ENCODE data around the gene MSI2.
"Not testable (repeated sequence)": the region's sequence is repeated elsewhere in the genome, so short reads cannot be mapped to it uniquely, and the experiment has no call there.

Gene MSI2

GRCh38 chr17:57489321-57489720, 233.0 kb downstream of the MSI2 start:
- DNase-seq: no peak

- no peak for DNase-seq
Measured at GRCh38 chr17:57490111-57490845, 234.0 kb downstream of the MSI2 start.

GRCh38 chr17:57490890-57491289, 234.6 kb downstream of the MSI2 start:
- DNase-seq: no peak

- DNase-seq: no peak
Measured at GRCh38 chr17:57493171-57493570, 236.8 kb downstream of the MSI2 start.

GRCh38 chr17:57493625-57494024, 237.3 kb downstream of the MSI2 start:
- no peak for DNase-seq

GRCh38 chr17:57494443-57494842, 238.1 kb downstream of the MSI2 start:
- DNase-seq: no peak

GRCh38 chr17:57495771-57496170, 239.4 kb downstream of the MSI2 start:
- no peak for DNase-seq

GRCh38 chr17:57496382-57496781, 240.1 kb downstream of the MSI2 start:
- peak; percentile 17 for DNase-seq

- peak; percentile 21 for DNase-seq
Measured at GRCh38 chr17:57498443-57498842, 242.1 kb downstream of the MSI2 start.

- not testable (repeated sequence) for DNase-seq
Measured at GRCh38 chr17:57499221-57499620, 242.9 kb downstream of the MSI2 start.

- DNase-seq: no peak
Measured at GRCh38 chr17:57499648-57500049, 243.3 kb downstream of the MSI2 start.

- no peak for DNase-seq
Measured at GRCh38 chr17:57501016-57501415, 244.7 kb downstream of the MSI2 start.

GRCh38 chr17:57502022-57502421, 245.7 kb downstream of the MSI2 start:
- no peak for DNase-seq

- DNase-seq: no peak
Measured at GRCh38 chr17:57502811-57503241, 246.5 kb downstream of the MSI2 start.

GRCh38 chr17:57504208-57504607, 247.9 kb downstream of the MSI2 start:
- no peak for DNase-seq

- DNase-seq: no peak
Measured at GRCh38 chr17:57505841-57506773, 249.8 kb downstream of the MSI2 start.

- no peak for DNase-seq
Measured at GRCh38 chr17:57506774-57507127, 250.4 kb downstream of the MSI2 start.

- peak; percentile 83 for DNase-seq
Measured at GRCh38 chr17:57507828-57508227, 251.5 kb downstream of the MSI2 start.

- DNase-seq: peak; percentile 55
Measured at GRCh38 chr17:57508671-57509070, 252.3 kb downstream of the MSI2 start.

GRCh38 chr17:57511475-57512123, 255.3 kb downstream of the MSI2 start:
- DNase-seq: no peak

- DNase-seq: no peak
Measured at GRCh38 chr17:57512258-57512657, 255.9 kb downstream of the MSI2 start.

GRCh38 chr17:57512691-57513090, 256.4 kb downstream of the MSI2 start:
- no peak for DNase-seq

- DNase-seq: no peak
Measured at GRCh38 chr17:57513569-57513968, 257.2 kb downstream of the MSI2 start.

- DNase-seq: no peak
Measured at GRCh38 chr17:57514614-57515013, 258.3 kb downstream of the MSI2 start.

All from NCI-H510A (cell line).